Measurements from ENCODE around the gene KCNH8.
A peak's percentile ranks its signal among the peaks of the same experiment; 100 is the strongest.

The KCNH8 gene

DNA sequence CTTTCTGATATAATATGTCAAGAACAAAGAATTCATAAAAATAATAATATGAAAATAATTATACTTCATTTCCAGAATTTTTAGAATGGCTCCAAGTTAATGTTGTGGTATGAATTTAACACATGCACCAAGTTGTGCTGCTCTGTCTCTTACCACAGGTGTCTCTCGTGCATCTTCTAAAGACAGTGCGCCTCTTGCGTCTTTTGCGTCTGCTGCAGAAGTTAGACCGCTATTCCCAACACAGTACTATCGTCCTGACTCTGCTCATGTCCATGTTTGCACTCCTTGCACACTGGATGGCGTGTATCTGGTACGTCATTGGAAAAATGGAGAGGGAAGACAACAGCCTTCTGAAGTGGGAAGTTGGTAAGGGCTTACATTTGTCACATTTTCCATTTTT lies 246.6 kb downstream of the KCNH8 start:
- no peak for DNase-seq

DNA sequence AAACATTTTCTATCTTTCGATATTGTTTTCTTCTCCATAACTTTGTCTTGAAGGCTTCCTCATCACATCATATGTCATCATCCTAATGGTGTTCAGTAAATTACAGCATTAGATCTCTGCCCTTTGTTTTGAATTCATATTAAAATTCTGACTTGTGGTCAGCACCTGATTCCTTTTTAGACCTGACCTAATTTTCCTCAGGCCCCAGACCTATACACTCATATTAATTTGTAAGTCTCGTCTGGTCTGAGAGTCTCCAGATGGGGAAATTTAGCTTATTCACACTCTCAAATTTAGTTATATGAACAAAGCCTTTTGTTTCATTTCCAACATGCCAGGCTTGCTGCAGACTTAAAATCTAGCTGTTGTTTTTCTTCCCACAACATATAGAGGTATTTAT lies 248.4 kb downstream of the KCNH8 start:
- no peak for DNase-seq

DNA sequence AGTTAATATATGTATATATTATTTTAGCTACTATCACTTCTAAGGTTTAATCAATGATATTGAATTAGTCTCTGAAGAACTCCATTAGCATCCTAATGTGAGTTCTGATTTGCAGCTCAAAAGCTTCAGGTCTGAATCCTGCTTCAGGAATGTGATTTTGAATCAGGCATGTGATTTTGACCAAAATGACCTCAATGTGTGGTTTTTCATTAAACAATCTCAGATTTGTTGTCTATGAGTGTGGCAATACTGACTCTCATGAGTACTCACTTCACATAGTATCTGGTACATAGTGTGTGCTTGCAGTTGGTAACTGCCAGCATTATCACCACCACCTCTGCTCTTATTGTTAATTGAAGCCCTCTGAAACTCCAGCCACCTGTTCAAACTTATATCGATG lies 251.0 kb downstream of the KCNH8 start:
- no peak for DNase-seq

DNA sequence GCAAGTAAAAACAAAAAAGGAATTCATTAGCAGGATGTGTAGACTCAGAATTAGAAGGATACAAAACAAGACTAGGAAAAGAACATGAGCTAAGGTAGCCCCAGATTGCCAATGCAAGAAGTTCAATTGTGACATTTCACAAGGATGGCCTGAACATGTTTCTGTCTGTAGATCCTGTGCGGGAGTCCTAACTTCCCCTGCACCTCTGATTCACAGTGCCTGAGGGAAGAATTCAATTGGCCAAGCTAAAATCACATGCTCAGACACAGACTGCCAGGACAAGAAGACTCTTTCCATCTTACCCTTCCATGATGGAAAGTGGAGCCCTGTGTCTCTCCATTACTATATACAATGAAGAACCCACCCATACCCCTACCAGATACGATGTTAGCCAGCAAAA lies 251.5 kb downstream of the KCNH8 start:
- DNase-seq, result no peak

DNA sequence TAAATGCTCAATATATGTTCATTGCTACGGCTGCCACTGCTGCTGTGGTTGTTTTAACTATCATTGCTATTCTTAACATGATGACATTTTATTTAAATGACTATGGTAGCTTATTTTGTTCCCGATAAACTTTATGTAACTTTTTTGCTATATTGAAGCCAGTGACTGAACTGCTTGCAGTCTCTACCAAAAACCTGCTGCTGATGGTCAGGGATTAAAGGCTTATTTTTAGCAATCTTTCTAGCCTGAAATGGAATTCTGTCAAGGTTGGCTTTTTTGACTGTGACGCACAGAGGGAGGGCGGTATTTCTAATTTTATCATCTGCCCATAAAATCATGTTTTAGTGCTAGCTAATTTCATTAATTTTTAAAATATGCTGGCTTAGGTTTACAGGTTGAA lies 271.8 kb downstream of the KCNH8 start:
- no peak for DNase-seq

DNA sequence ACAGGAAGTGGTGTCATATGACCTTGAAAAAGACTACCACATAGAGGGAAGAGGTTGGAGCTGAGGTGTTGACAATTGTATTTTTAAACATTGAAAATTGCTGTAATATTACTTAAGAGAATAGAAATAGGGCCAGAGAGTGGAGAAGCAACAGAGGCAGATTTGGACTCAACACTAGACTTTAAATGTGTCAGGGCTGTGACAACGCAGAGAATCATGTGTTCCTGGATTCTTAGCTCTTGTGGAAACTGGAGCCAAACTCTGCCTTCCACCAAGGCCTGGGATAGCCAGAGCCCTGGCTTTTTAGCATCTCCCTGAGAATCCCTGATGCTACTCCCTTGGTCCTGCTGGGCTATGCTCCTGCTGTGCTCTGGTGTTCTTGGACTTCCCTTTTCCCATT lies 277.5 kb downstream of the KCNH8 start:
- no peak for DNase-seq

DNA sequence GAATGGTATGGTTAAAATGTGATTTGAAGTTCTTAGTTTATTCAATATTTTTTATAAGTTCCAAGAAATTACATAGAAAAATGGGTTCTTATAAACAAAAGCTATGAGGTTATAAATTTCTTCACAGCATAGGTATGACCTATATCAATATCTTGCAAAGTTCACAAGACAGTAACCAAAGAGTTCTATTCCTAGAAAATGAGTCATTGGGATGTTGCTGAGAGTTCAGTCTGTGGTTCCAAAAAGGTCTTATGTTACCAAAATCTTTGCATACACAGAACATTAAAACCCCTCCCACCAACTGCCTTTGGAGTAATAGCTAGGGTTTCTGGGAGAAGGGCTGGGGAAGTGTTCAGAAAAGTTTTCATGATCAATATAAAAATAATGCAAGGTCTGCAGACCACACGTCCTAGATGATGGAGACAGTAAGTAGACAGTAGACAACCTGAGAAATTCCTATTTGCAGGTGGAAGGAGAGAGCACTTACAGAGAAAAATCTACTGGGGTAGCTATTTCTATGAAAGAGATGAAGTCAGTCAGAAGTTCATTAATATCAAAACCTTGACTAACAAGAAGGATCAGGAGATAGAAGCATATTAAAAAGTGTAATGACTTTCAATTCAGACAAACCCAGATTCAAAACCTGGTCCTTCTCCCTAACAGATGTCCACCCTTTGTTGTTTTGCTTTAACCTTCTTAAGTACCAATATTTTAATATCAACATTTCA lies 279.3 kb downstream of the KCNH8 start:
- no peak for DNase-seq

DNA sequence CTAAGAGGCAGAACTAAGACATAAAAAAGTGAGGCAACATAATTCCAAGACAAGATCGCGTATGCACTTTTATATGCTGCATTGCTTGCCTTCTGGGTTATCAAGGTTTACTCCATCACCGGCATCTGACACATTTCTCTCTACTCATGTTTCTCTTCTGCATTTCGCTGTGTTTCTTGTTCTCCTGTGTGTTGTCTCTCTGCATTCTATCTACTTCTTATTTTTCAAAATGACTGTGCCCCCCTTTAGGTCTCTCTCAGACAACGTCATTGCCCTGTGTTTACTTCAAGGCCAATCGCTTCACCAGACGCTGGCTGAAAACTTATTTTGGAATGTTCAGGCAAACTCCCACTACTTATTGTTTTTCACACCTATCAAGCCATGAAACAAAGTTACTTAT lies 280.4 kb downstream of the KCNH8 start:
- no peak for DNase-seq

DNA sequence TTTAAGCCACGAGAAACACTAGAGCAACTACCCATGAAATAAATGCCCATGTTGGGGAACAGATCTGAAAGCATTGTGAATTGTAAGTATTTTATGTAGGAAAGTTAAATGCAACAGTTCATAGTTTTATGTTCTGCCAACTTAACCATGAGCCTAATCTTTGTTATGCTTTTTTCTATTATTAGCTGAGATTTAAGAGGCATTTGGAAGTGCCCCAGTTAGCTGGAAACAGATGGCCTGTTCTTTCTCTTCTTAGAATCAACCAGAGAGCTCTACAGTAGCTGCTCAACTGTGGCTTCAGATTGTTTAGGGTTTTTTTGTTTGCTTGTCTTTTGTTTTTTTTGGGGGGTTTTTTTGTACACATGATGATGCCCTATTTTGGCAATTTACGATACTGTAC lies 284.4 kb downstream of the KCNH8 start:
- DNase-seq, result no peak

DNA sequence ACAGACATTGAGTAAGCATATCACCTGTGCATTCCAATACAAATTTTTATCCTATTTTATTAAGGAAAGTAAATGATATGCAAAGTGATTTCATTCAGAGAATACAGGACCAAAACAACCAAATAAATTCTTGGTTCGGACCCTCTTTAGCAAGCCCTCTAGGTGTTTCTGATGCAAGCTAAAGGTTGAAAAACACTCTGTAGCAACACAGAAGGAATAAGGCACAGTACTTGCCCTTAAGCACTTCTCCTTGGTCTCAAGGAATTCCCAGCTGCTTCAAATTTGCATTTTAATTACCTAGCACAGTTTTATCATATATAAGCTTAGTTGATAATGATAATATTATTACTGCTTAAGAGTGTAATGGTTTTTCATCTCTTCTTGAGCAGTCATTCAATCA lies 288.4 kb downstream of the KCNH8 start:
- DNase-seq, result no peak

DNA sequence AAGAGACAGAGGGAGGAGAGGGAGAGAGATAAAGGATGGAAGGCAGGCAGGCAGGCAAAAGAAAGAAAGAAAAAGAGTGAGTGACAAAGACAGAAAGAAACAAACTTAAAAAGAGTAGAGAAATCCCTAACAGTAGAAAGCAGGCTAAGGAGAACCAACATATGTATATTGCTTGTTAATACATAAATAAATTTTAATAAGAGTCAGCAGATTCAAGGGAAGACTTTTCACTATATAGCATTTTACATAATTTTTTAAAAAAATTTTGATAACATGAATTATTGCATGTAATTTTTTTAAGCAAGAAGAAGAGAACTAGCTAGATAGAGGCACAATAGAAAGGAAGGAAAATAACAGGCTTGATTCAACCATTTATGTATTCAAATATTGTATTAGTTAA lies 291.6 kb downstream of the KCNH8 start:
- DNase-seq, result no peak

DNA sequence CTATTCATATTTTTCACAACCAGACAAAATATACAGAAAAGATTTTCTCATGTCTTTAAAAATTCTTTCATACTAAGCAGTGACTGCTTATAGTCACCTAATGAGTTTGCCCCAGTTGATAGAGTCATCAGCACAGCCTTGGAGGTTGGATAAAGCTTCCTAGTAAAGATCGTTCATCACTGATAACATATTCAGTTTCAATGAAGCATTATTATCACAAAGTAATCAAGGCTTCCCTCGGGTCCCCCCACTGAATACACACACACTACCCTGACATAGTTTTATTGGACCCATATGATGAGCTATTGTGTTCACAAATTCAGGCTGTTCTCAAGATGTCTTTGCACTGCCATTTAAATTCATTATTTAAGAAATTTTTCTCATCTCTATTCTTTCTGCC lies 297.8 kb downstream of the KCNH8 start:
- DNase-seq, result no peak

DNA sequence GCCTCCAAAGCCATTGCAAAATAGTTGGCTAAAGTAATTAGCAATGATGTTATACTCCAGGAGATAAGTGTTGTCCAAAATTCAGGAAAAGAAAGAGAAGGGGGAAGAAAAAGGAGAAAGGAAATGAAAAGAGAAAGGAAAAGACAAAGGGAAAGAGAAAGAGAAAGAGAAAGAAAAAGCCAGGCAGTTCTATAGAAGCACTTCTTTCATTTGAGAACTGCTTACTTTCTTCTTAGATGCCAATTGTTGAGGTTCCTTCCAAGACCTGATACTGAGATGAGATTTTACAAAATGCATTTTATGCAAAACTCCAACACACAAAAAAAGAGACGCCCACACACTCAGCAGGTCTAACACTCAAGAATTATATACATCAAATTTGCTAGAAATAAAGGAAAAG lies 298.4 kb downstream of the KCNH8 start:
- no peak for DNase-seq

DNA sequence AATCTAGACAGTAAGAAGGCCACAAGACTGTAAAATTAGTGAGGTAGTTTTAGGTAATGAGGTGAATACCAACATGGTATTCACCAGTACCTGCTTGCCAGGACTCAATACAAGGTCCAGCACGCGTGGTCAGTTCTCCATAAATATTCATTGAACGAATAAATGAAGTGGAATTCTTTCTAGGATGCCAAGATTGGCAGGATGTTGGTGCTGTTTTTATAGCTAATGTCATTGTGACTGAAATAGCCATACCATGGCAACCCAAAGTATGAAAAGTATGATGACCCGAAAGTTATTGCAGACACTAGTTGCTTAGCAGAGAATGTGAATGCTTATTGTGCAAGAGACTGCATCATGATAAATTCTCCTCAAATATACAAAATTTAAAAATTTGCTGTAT lies 307.2 kb downstream of the KCNH8 start:
- no peak for DNase-seq

DNA sequence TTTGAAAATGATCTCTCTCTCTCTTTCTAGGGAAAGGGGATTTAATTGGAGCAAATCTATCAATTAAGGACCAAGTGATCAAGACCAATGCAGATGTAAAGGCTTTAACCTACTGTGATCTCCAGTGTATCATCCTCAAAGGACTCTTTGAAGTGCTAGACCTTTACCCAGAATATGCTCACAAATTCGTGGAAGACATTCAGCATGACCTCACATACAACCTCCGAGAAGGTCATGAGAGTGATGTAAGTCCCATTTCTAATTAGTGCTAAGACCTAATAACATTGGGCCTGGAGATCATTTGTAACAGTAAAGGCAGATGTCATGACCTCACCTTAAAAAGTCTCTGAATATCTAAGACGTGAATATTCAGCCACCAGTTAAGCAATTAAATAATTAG lies 308.4 kb downstream of the KCNH8 start:
- DNase-seq, result no peak

DNA sequence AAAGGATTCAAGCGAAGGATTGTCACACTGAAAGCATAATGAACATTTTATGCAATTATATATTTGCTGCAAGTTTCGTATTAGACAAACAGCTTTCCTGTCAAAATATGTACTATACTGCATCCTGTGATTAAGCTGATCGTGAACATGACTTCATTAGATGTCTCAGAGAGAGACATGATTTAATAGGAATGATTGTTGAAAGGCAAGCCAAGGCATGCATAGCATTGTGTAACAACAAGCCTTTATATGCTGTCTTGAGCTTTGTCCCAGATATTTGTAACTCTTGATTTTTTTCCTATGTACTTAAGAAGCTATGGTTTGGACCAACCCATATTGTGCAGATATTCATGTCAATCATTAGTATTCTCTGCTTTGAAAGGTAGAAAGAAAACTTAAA lies 309.1 kb downstream of the KCNH8 start:
- no peak for DNase-seq

DNA sequence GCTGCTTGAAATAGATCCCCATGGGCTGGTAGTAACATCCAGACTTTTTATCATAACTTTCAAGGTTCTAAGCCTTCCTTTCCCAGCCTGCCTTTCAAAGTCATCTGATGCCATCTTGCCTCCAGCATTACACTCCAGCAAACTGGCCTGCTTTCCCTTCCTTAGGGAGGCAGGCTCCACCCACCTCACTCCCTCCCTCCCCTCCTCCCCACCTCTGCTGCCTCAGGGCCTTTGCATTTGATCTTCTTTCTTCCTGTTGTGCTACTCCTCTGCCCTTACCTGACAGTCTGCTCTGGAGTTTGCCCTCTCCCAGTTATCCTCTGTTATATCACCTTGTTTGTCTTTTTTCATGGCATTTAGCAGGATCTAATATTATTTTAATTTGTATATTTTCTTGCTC lies 319.5 kb downstream of the KCNH8 start:
- no peak for DNase-seq

DNA sequence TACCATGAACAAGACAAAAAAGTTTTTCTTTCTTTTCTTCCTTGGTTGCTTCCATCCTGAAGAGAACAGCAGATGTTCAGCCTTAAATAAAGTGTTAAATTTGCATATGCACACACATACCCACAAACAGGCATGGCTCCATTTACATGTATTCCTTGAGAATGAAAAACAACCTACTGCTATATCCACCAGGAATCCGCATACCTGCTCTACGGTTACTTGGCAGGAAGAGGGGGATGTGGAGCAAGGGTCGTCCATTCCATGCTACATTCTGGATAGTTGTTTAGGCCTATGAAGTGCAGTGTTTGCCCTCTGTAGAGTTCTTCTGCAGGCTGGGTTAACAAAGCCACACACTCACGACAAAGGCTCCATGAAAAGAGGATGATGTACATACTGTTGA lies 322.8 kb downstream of the KCNH8 start:
- DNase-seq, result no peak

DNA sequence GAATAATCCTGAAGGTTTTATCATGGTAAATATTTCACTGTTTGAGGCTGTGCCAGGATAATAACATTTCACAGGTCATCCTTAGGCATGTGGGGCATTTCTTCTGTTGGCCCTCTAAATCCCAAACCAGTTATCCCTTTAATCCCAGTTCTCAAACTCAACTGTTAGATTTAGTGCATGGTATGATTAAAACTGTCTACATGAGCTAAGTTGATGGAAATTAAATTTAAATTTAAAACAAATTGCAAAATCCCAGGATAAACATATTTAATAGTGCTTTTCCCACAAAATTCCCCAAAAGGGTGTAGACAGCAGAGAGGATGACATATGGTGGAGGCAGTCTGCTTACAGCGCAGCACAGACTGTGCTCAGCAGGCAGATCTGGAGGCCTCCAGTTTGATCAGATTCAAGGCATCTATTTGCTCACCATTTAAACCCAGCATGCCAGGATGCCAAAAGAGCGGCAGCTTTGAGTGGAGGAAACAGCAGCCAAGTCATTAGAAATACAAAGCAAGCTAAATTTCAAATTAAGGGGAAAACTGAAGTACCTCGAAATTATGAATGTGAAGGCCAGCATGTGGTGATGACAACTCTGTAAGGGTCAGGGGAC lies 325.8 kb downstream of the KCNH8 start:
- no peak for DNase-seq

DNA sequence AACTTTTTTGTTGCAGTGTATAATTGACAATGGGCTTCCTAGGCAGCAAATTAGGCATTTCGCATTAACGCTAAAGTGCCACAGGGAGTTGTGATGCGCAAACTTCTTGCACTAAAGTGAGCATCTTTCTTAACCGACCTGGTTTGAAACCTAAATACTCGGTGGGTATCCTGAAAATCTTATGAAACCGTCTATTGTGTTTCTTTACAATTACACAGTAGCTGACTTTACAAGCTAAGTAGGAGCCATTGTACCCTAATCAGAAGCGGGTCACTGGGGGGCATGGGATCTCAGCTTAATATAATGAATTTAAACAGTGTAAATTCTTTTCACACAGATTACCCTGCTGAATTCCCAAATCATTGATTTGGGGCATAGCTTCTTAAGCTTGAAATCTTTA lies 328.0 kb downstream of the KCNH8 start:
- DNase-seq, result no peak

DNA sequence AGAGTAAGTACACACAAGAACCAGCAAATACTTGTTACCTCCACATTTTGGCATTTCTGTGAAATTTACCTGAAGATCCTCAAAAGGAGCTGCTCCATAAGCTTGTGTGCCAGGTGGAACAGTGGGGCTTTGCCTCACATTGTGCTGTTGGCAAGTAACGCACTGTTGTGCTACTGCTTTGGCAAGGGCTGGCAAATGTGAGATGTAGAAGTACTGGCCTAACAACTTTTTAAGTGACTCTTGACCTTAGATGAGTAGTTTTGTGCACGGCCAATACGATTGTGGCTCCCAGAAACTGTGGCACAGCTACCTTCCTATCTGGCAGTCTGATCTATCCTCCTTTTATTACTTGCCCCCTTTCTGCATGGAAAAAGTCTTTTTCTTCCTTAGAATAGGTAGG lies 337.0 kb downstream of the KCNH8 start:
- DNase-seq, result no peak

DNA sequence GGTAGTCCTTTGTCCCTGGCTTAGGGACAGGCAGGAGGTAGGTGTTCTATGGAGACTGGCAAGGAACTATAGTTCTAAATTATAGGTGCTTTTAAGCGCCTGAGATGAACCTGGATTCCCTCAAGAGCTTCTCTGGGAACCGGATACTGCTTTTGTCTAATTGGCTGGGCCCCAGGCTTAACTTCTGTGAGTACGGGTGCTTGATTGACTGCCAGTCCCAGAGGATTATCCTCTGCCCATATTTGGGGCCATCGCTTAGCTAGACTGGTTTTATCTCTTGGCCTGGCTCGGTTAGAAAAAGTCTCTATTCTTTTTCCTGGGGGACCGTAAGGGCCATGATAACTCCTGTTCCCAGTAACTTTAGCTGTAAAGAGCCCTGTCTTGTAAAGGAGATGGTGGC lies 339.1 kb downstream of the KCNH8 start:
- DNase-seq, result peak; percentile 61

DNA sequence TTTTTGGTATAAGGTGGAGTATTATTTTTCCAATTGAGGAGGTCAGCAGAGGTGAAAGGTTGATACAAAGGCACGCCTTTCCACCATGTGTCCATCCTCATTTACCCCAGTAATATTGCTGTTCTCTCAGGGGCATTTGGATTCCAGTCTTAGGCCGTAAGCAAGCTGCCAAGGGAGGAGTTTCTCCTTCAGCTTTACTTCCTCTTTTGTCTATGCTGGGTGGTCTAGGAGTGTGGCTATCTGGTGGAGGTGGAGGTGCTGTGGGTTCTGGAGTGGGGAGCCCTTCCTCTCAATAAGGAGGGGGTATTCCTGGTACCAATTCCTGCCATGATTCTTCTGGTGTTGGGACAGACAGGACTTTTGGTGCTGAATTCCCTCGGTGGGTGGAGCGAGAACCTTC lies 340.6 kb downstream of the KCNH8 start:
- no peak for DNase-seq

DNA sequence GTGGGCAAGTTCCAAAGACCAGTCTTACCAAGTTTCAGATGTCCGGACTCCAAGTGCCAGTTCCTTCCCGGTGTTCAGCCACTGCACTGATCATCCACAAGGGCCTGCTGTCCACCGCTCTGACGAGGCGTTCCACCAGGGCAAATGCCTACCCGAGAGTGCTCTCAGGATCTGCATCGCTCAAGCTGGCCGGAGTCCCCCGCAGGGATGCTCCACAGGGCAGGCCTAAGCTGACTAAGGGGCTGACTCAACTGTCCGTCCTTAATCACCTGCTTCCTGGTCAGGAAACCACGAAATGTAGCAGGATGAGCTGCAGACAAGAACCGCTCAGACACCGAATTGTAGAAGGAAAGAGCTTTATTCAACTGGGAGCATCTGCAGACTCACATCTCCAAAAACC lies 341.6 kb downstream of the KCNH8 start:
- DNase-seq, result no peak

DNA sequence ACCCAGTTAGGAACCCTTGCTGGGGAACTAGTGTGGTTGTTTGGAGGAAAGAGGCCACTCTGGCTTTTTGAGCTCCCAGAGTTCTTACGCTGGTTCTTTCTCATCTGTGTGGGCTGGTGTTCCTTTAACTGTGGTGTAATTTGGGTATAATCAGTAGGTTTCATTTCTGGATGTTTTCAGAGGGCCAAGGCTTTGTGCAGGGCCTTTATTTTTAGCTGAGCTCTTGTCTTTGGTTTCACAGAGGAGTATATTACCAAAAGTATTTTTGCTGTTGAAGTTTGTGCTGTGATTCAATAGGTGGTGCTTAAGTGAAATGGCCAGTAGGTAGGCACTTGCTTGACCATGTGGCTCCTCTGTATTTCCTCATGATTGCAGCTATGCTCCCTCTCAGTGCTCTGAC lies 357.9 kb downstream of the KCNH8 start:
- no peak for DNase-seq
